HEK293 (cell line): ENCODE measurements around the gene LYPD6B.

Source experiments
- CTCF ChIA-PET: fragments of 350-600 bp; formaldehyde crosslinking; extraction: SDS; loops from one replicate; lab custom pipeline; 2021; ENCODE audit warnings: antibody characterized with exemption; lab: Yijun Ruan, JAX
- POLR2A ChIA-PET: fragments of 300-600 bp; formaldehyde crosslinking; extraction: SDS; loops from one replicate; lab custom pipeline; 2020; ENCODE audit warnings: antibody characterized with exemption, inconsistent platforms; lab: Yijun Ruan, JAX
- H3K27ac ChIP-seq: fragments of 200-500 bp; sonication (Bioruptor generic); 2 replicates; pipeline ENCODE4 v1.5.1; 2014; ENCODE audit warnings: low read depth, low read length, control low read depth, inconsistent platforms; ENCODE audit errors: extremely low read depth
- H3K36me3 ChIP-seq, 2 experiments: fragments of 200-500 bp in 1 of 2; sonication (Bioruptor generic) in 1 of 2; 1 replicate in 1 of 2; 2 replicates in 1 of 2; pipeline ENCODE4 v1.5.1; 2014 to 2017; ENCODE audit warnings: inconsistent platforms in 2 of 2, low read length in 2 of 2; ENCODE audit not compliant: control insufficient read depth in 2 of 2, insufficient read depth in 1 of 2
- H3K4me1 ChIP-seq: fragments of 200-500 bp; sonication (Bioruptor generic); 2 replicates; pipeline ENCODE4 v1.5.1; 2014; ENCODE audit warnings: mild to moderate bottlenecking, low read length, inconsistent platforms; ENCODE audit not compliant: control insufficient read depth, insufficient read depth
- H3K4me3 ChIP-seq: 2 replicates; pipeline ENCODE4 v1.5.1; 2011; ENCODE audit warnings: low read depth, mild to moderate bottlenecking, control low read depth, low read length, moderate library complexity
- H3K9me3 ChIP-seq: fragments of 200-500 bp; sonication (Bioruptor generic); 2 replicates; pipeline ENCODE4 v1.5.1; 2014; ENCODE audit warnings: low read depth, low read length, inconsistent platforms; ENCODE audit not compliant: control insufficient read depth, insufficient read depth
- GLI2 ChIP-seq: fragments of 450-650 bp; formaldehyde crosslinking; IDR thresholded peaks from 2 replicates; pipeline ENCODE4; 2017; ENCODE audit warnings: missing biosample characterization, missing genetic modification characterization, low read depth, borderline replicate concordance
- HOXC10 ChIP-seq: sonication (generic); formaldehyde crosslinking; IDR thresholded peaks from 2 replicates; pipeline ENCODE4 v1.8.1; 2023; ENCODE audit warnings: mild to moderate bottlenecking, missing genetic modification reagents
- MEIS1 ChIP-seq: sonication (generic); formaldehyde crosslinking; IDR thresholded peaks from 2 replicates; pipeline ENCODE4 v1.8.1; 2022; ENCODE audit warnings: missing genetic modification reagents, mild to moderate bottlenecking, borderline replicate concordance
- SETDB1 ChIP-seq: IDR thresholded peaks from one replicate; pipeline ENCODE4 v1.6.1; 2017; ENCODE audit warnings: mild to moderate bottlenecking, low read length, moderate library complexity, mixed read lengths; ENCODE audit not compliant: insufficient read length
- SP3 ChIP-seq: fragments of 450-650 bp; formaldehyde crosslinking; IDR thresholded peaks from 2 replicates; pipeline ENCODE4 v1.5.1; 2016; ENCODE audit warnings: missing biosample characterization, missing genetic modification characterization
- TRIM28 ChIP-seq: IDR thresholded peaks from 2 replicates; pipeline ENCODE4 v1.6.1; 2011; ENCODE audit warnings: low read length, control low read depth, borderline replicate concordance
- ZBTB8A ChIP-seq: fragments of 450-650 bp; formaldehyde crosslinking; IDR thresholded peaks from 2 replicates; pipeline ENCODE4 v1.5.1; 2016; ENCODE audit warnings: missing biosample characterization, missing genetic modification characterization
- ZFHX2 ChIP-seq: fragments of 450-650 bp; formaldehyde crosslinking; conservative IDR thresholded peaks from 2 replicates; pipeline ENCODE4 v1.5.1; 2016; ENCODE audit warnings: missing biosample characterization, missing genetic modification characterization
- ZNF132 ChIP-seq: fragments of 450-650 bp; formaldehyde crosslinking; IDR thresholded peaks from 2 replicates; pipeline ENCODE4 v1.5.1; 2017; ENCODE audit warnings: missing biosample characterization, missing genetic modification characterization, borderline replicate concordance
- ZNF2 ChIP-seq: fragments of 450-650 bp; formaldehyde crosslinking; IDR thresholded peaks from 2 replicates; pipeline ENCODE4 v1.5.1; 2016; ENCODE audit warnings: missing biosample characterization, missing genetic modification characterization
- ZNF24 ChIP-seq: fragments of 450-650 bp; formaldehyde crosslinking; IDR thresholded peaks from 2 replicates; pipeline ENCODE4 v1.5.1; 2016; ENCODE audit warnings: missing biosample characterization, missing genetic modification characterization
- ZNF274 ChIP-seq, 2 experiments: fragments of 200-500 bp in 1 of 2; fragments of 450-650 bp in 1 of 2; sonication (Bioruptor generic) in 1 of 2; formaldehyde crosslinking in 1 of 2; IDR thresholded peaks; 2 replicates each; pipeline versions ENCODE4 v1.5.1 to v1.6.1; 2014 to 2016; ENCODE audit warnings: borderline replicate concordance in 1 of 2, inconsistent platforms in 1 of 2, low read length in 1 of 2, missing biosample characterization in 1 of 2, missing genetic modification characterization in 1 of 2
- ZNF292 ChIP-seq: fragments of 450-650 bp; formaldehyde crosslinking; IDR thresholded peaks from 2 replicates; pipeline ENCODE4 v1.5.1; 2016; ENCODE audit warnings: low read depth, missing biosample characterization, missing genetic modification characterization, borderline replicate concordance
- ZNF324 ChIP-seq: fragments of 450-650 bp; formaldehyde crosslinking; IDR thresholded peaks from 2 replicates; pipeline ENCODE4 v1.5.1; 2016; ENCODE audit warnings: missing biosample characterization, missing genetic modification characterization
- ZNF423 ChIP-seq: fragments of 450-650 bp; formaldehyde crosslinking; IDR thresholded peaks from 2 replicates; pipeline ENCODE4 v1.5.1; 2016; ENCODE audit warnings: missing biosample characterization, missing genetic modification characterization
- ZNF48 ChIP-seq: fragments of 450-650 bp; formaldehyde crosslinking; IDR thresholded peaks from 2 replicates; pipeline ENCODE4 v1.5.1; 2016; ENCODE audit warnings: missing biosample characterization, missing genetic modification characterization
- ZNF549 ChIP-seq: fragments of 450-650 bp; IDR thresholded peaks from 2 replicates; pipeline ENCODE4 v1.5.1; 2018; ENCODE audit warnings: missing biosample characterization, missing genetic modification characterization, mild to moderate bottlenecking, inconsistent platforms, moderate library complexity
- ZNF555 ChIP-seq: fragments of 450-650 bp; formaldehyde crosslinking; conservative IDR thresholded peaks from 2 replicates; pipeline ENCODE4 v1.5.1; 2017; ENCODE audit warnings: missing biosample characterization, mild to moderate bottlenecking, missing genetic modification characterization, inconsistent platforms
- ZNF571 ChIP-seq: fragments of 450-650 bp; formaldehyde crosslinking; IDR thresholded peaks from 2 replicates; pipeline ENCODE4 v1.5.0; 2017; ENCODE audit warnings: missing biosample characterization, missing genetic modification characterization
- ZNF629 ChIP-seq: fragments of 450-650 bp; formaldehyde crosslinking; IDR thresholded peaks from 2 replicates; pipeline ENCODE4 v1.5.1; 2017; ENCODE audit warnings: missing biosample characterization, missing genetic modification characterization
- ZNF670 ChIP-seq: fragments of 450-650 bp; formaldehyde crosslinking; IDR thresholded peaks from 2 replicates; pipeline ENCODE4 v1.5.1; 2016; ENCODE audit warnings: missing biosample characterization, missing genetic modification characterization, low read depth
- ZNF791 ChIP-seq: fragments of 450-650 bp; formaldehyde crosslinking; IDR thresholded peaks from 2 replicates; pipeline ENCODE4 v1.5.1; 2016; ENCODE audit warnings: missing biosample characterization, missing genetic modification characterization
- ZNF843 ChIP-seq: fragments of 450-650 bp; formaldehyde crosslinking; IDR thresholded peaks from 2 replicates; pipeline ENCODE4 v1.5.1; 2016; ENCODE audit warnings: missing biosample characterization, missing genetic modification characterization
- TF ChIP-seq, protein P1 (sequence below): fragments of 450-650 bp; formaldehyde crosslinking; IDR thresholded peaks from 2 replicates; pipeline ENCODE4 v1.5.1; 2016; ENCODE audit warnings: missing biosample characterization, missing genetic modification characterization
- TF ChIP-seq, protein P2 (sequence below): fragments of 450-650 bp; formaldehyde crosslinking; IDR thresholded peaks from 2 replicates; pipeline ENCODE4 v1.5.1; 2016; ENCODE audit warnings: missing biosample characterization, missing genetic modification characterization
- TF ChIP-seq, protein P3 (sequence below): fragments of 450-650 bp; formaldehyde crosslinking; IDR thresholded peaks from 2 replicates; pipeline ENCODE4 v1.5.1; 2017; ENCODE audit warnings: missing biosample characterization, missing genetic modification characterization
- TF ChIP-seq, protein P4 (sequence below): fragments of 450-650 bp; formaldehyde crosslinking; IDR thresholded peaks from 2 replicates; pipeline ENCODE4 v1.5.1; 2017; ENCODE audit warnings: missing biosample characterization, missing genetic modification characterization
- TF ChIP-seq, protein P5 (sequence below): fragments of 450-650 bp; formaldehyde crosslinking; IDR thresholded peaks from 2 replicates; pipeline ENCODE4 v1.5.1; 2017; ENCODE audit warnings: missing biosample characterization, missing genetic modification characterization

LYPD6B gene

DNA sequence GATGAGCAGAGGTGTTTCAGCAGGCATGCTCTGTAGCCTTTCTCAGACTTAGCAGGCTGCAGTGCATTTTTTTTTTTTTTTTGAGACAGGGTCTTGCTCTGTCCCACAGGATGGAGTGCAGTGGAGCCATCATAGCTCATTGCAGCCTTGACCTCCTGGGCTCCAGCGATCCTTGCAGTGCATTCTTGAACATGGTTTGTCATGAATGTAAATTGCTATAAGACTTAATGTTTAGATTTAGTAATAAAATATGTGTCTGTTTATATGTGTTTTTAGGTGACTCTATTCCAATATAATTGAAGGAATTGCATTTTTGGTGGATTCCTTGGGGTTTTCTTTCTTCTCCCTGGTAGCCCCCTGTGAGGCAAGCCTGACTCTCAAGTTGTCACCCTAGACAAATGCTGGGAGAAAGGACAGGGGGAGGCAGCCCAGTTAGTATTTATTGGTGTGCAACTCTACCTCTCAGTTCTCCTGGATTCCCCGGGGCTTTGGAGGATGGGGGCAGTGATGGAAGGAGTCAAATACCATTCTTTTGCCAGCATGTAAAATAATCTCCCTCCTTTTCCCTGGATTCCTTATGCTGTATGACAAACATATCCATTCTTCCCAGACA is 22.7 kb downstream of the LYPD6B start (continued):
- TF ChIP-seq, protein P1, sequence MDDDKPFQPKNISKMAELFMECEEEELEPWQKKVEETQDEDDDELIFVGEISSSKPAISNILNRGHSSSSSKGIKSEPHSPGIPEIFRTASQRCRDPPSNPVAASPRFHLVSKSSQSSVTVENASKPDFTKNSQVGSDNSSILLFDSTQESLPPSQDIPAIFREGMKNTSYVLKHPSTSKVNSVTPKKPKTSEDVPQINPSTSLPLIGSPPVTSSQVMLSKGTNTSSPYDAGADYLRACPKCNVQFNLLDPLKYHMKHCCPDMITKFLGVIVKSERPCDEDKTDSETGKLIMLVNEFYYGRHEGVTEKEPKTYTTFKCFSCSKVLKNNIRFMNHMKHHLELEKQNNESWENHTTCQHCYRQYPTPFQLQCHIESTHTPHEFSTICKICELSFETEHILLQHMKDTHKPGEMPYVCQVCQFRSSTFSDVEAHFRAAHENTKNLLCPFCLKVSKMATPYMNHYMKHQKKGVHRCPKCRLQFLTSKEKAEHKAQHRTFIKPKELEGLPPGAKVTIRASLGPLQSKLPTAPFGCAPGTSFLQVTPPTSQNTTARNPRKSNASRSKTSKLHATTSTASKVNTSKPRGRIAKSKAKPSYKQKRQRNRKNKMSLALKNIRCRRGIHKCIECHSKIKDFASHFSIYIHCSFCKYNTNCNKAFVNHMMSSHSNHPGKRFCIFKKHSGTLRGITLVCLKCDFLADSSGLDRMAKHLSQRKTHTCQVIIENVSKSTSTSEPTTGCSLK (tag by site-specific recombination), result no peak
- no peak for TF ChIP-seq ZNF24

DNA sequence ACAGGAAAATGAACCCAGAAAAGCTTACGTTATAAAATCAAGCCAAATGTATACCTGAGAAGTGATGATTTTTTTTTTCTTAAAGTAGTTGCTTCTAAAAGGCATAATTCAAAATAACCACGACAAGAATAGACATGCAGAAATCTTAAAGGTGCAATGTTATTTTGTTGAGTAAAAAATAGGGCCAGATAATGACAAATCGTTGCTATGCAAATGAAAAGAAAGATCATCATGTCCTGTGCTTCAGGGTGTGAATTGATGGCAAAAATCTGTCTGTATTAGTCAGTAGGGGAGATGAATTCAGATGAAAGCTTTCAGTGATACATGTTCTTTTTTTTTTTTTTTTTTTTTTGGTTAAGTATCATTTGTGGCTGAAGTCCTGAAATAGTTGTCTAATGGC is 24.0 kb downstream of the LYPD6B start:
- Histone ChIP-seq H3K36me3 (no peaks in the 10 kb centered on the region), H3K4me3 (no peak overlapping the region), H3K4me1 (peaks cover 24% of the 10 kb centered on the region), H3K9me3 (no peaks in the 10 kb centered on the region), H3K27ac (no peak overlapping the region)
- ChIA-PET CTCF (interaction anchor here (0.7 to 2.0 kb wide), 3 partner anchors 24 to 135 kb away, joined by 3 to 5 read pairs (median 3); partner anchors contain the start of gene LYPD6B), POLR2A (no interaction called here)
- TF ChIP-seq SP3, result no peak
- no peak for TF ChIP-seq ZNF2 (tag by site-specific recombination)
- no peak for TF ChIP-seq SETDB1
- TF ChIP-seq ZNF629 (tag by site-specific recombination), result no peak
- TF ChIP-seq ZNF324, result no peak
- TF ChIP-seq, protein P2, sequence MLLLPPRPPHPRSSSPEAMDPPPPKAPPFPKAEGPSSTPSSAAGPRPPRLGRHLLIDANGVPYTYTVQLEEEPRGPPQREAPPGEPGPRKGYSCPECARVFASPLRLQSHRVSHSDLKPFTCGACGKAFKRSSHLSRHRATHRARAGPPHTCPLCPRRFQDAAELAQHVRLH (tag by site-specific recombination), result no peak
- TF ChIP-seq HOXC10 (CRISPR knock-in tag), result no peak
- TF ChIP-seq MEIS1, result no peak
- TF ChIP-seq ZNF571 (tag by site-specific recombination), result no peak
- no peak for TF ChIP-seq ZNF48
- TF ChIP-seq ZNF132 (tag by site-specific recombination), result no peak
- no peak for TF ChIP-seq ZBTB8A (tag by site-specific recombination)
- TF ChIP-seq ZFHX2 (tag by site-specific recombination), result no peak
- TF ChIP-seq ZNF549 (tag by site-specific recombination), result no peak
- no peak for TF ChIP-seq ZNF670 (tag by site-specific recombination)
- no peak for TF ChIP-seq ZNF274 (IDR thresholded peaks at IDR 0.05; ENCODE audit: low read length)
- no peak for TF ChIP-seq ZNF274 (tag by site-specific recombination; IDR thresholded peaks at IDR 0.05; ENCODE audit: borderline replicate concordance)

DNA sequence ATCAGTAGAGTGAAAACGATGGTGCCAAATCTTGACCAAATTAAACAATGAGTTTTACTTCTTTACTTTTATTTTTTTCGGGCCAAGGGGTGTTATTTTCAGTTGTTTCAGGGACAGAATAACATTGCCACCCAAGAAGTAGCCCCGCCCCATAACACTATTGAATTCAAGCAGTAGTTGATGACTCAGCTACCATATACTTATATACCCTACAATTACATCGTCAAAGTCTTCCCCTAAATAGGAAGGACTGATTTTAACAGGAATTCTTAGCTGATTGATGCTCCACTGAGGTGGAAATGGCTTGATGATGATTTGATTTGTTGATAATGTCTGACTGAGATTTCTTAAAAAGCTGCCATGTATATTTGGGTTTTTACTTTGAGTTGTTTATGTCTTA is 24.7 kb downstream of the LYPD6B start:
- H3K4me3 ChIP-seq, result no peak overlapping the region
- H3K27ac ChIP-seq, result no peak overlapping the region
- ChIA-PET CTCF (interaction anchor here (0.7 to 2.0 kb wide), 5 partner anchors 19 to 135 kb away, joined by 3 to 5 read pairs (median 4); partner anchors contain the start of gene LYPD6B), POLR2A (no interaction called here)
- no peaks in the 10 kb centered on the region for H3K36me3 ChIP-seq
- H3K4me1 ChIP-seq, result peaks cover 24% of the 10 kb centered on the region
- no peaks in the 10 kb centered on the region for H3K9me3 ChIP-seq
- TF ChIP-seq TRIM28, result no peak
- TF ChIP-seq ZNF132 (tag by site-specific recombination), result no peak
- TF ChIP-seq ZNF843, result peak; percentile 26; the same call in 1 of the 2 replicates
- TF ChIP-seq ZNF791 (tag by site-specific recombination), result no peak
- TF ChIP-seq, protein P3, sequence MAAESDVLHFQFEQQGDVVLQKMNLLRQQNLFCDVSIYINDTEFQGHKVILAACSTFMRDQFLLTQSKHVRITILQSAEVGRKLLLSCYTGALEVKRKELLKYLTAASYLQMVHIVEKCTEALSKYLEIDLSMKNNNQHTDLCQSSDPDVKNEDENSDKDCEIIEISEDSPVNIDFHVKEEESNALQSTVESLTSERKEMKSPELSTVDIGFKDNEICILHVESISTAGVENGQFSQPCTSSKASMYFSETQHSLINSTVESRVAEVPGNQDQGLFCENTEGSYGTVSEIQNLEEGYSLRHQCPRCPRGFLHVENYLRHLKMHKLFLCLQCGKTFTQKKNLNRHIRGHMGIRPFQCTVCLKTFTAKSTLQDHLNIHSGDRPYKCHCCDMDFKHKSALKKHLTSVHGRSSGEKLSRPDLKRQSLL (tag by site-specific recombination), result no peak
- no peak for TF ChIP-seq ZNF555 (tag by site-specific recombination)
- TF ChIP-seq, protein P4, sequence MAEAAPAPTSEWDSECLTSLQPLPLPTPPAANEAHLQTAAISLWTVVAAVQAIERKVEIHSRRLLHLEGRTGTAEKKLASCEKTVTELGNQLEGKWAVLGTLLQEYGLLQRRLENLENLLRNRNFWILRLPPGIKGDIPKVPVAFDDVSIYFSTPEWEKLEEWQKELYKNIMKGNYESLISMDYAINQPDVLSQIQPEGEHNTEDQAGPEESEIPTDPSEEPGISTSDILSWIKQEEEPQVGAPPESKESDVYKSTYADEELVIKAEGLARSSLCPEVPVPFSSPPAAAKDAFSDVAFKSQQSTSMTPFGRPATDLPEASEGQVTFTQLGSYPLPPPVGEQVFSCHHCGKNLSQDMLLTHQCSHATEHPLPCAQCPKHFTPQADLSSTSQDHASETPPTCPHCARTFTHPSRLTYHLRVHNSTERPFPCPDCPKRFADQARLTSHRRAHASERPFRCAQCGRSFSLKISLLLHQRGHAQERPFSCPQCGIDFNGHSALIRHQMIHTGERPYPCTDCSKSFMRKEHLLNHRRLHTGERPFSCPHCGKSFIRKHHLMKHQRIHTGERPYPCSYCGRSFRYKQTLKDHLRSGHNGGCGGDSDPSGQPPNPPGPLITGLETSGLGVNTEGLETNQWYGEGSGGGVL (tag by site-specific recombination), result no peak
- TF ChIP-seq ZNF423 (tag by site-specific recombination), result no peak
- no peak for TF ChIP-seq ZNF292 (tag by site-specific recombination)
- 0 out of 2 replicates have a peak, but pooled peaks have one; percentile 31 for TF ChIP-seq GLI2 (tag by site-specific recombination)
- TF ChIP-seq, protein P5, sequence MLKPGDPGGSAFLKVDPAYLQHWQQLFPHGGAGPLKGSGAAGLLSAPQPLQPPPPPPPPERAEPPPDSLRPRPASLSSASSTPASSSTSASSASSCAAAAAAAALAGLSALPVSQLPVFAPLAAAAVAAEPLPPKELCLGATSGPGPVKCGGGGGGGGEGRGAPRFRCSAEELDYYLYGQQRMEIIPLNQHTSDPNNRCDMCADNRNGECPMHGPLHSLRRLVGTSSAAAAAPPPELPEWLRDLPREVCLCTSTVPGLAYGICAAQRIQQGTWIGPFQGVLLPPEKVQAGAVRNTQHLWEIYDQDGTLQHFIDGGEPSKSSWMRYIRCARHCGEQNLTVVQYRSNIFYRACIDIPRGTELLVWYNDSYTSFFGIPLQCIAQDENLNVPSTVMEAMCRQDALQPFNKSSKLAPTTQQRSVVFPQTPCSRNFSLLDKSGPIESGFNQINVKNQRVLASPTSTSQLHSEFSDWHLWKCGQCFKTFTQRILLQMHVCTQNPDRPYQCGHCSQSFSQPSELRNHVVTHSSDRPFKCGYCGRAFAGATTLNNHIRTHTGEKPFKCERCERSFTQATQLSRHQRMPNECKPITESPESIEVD (tag by site-specific recombination), result peak; percentile 55
